ENCODE measurements around the gene CRTAC1.
"Not testable (repeated sequence)": the region's sequence is repeated elsewhere in the genome, so short reads cannot be mapped to it uniquely, and the experiment has no call there.

CRTAC1 gene

GRCh38 chr10:97842656-97843280 lies 187.7 kb downstream of the CRTAC1 start:
- no peak for DNase-seq (ENCODE audit: low read depth in 3 of 3)

DNA sequence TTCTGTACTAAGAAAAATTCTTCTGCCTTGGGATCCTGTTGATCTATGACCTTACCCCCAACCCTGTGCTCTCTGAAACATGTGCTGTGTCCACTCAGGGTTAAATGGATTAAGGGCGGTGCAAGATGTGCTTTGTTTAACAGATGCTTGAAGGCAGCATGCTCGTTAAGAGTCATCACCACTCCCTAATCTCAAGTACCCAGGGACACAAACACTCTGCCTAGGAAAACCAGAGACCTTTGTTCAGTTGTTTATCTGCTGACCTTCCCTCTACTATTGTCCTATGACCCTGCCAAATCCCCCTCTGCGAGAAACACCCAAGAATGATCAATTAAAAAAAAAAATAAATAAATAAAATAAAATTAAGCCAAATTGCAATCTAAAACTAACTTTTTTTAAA lies 188.3 kb downstream of the CRTAC1 start:
- not testable (repeated sequence) for DNase-seq (ENCODE audit: low read depth in 3 of 3)

DNA sequence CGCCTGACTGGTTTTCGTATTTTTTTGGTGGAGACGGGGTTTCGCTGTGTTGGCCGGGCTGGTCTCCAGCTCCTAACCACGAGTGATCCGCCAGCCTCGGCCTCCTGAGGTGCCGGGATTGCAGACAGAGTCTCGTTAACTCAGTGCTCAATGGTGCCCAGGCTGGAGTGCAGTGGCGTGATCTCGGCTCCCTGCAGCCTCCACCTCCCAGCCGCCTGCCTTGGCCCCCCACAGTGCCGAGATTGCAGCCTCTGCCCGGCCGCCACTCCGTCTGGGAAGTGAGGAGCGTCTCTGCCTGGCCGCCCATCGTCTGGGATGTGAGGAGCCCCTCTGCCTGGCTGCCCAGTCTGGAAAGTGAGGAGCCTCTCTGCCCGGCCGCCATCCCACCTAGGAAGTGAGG lies 189.3 kb downstream of the CRTAC1 start:
- not testable (repeated sequence) for DNase-seq (ENCODE audit: low read depth in 3 of 3)

- no peak for DNase-seq (ENCODE audit: low read depth in 3 of 3)
Measured at GRCh38 chr10:97838091-97838490, 192.3 kb downstream of the CRTAC1 start.

DNA sequence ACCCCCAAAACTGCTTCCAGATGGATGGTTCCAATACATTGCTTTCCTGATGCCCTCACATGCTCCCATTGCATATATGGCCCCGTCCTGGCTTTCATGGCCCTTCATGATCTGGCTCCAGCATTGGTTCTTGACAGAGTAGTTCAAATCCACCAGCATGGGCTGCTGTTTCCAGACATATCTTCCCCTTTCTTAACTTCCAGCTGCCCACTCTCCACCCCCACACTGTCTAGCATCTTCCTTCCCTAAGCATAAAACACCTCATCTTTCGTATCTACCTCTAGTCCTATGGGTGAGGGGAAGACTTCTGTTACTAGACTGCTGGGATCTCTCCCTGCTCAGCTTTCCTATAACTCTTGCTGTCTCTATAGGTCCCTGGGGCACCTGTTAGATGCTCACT lies 194.0 kb downstream of the CRTAC1 start:
- DNase-seq (ENCODE audit: low read depth in 3 of 3), result no peak

DNA sequence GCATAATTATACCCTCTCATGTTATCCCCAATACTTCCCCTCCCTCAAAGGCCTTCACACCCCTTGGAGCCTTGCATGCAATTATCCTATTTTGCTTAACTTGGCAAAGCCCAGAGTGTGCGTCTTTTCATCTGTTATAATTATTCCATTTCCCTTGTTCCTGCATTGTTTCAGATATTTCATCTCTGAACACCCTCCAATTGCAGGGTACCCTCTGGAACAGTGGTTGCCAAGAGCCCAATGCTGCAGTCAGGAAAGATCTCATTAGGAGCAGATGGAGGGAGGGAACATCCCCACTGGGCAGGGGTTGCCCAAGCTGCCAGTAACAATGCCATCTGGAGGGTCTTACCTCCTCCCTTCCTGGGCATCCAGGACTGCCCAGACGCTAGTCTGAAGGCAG lies 199.2 kb downstream of the CRTAC1 start:
- DNase-seq (ENCODE audit: low read depth in 3 of 3), result no peak

DNA sequence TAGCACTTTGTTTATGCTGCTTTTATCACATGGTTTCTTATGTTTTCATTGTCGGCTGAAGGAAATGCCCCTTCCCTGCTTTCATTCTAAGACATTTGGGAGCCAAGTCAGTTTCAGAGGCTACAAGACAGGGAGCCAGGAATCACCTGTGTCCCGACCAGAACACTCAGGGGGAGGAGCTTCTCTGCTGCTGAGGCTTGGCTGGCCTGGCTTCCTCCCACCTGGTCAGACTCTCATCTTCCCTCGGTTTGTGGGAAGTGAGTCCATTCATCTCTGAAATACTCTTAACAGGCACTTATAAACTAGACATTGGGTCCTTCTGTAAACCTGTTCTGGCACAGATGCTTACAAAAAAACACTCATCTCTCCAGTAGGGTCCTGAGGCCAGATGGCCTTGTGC lies 200.4 kb downstream of the CRTAC1 start:
- DNase-seq (ENCODE audit: low read depth in 3 of 3), result no peak

DNA sequence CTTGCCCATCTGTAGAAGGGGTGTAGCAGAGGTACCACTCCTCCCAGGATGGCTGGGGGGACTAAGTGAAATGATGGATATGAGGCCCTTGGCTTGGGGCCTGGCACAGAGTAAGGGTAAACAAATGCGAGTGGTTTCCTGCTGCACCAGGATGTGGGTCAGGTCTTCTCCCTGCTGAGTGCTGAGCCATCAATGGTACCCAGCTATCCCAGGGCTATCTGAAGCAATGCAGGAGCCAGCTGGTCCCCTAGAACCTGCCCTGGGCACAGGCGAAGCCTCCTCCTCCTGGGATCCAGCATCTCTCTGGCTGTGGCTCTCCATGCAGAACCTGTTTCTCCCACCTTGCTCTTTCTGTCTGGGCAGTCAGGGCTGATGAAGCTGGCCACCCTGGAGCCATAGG lies 201.7 kb downstream of the CRTAC1 start:
- no peak for DNase-seq (ENCODE audit: low read depth in 3 of 3)

DNA sequence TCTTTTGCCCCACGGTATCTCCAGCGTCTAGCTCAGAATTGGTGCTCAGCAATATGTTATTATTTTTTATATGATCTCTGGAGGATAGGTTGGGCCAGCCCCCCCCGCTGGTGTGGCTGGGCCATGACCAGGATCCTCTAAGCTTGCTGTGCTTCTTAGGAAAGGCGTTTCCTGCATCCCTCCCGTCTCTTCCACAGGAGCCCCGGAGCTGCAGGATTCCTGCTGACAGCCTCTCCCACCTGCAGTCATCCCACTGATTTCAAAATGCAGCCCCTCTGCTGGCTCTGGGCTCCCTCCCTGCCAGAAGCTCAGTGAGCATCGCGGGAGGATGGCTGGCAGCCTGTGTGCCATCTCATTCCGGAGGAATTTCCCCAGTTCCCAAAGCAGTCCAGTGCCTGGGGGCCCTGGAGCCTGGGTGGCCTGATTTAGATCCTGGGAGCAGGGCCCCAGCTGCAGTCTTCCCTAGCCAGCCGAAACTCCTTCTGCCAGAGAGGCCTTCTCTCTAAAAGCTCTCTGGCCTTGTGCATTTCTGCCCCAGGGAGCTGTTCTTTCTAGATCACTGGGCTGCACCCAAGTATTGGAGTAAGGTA lies 202.6 kb downstream of the CRTAC1 start:
- DNase-seq (ENCODE audit: low read depth in 3 of 3), result no peak

DNA sequence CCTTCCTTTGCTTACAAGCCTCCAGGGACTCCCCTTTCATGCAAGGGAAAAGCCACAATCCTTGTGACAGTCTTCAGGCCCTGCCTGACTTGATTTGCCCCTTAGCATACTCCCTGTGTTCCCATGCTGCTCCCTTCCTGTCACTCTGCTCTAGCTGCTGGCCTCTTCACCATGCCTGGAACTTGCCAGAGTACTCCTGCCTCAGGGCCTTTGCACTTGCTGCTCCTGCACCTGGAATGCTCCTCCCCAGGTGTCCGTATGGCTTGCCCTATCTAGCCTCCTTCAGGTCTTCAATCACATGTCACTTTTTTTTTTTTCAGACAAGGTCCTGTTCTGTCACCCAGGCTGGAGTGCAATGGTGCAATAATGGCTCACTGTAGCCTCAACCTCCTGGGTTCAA lies 203.5 kb downstream of the CRTAC1 start:
- DNase-seq (ENCODE audit: low read depth in 3 of 3), result no peak

GRCh38 chr10:97825020-97825760 lies 205.2 kb downstream of the CRTAC1 start:
- DNase-seq (ENCODE audit: low read depth in 3 of 3), result no peak

DNA sequence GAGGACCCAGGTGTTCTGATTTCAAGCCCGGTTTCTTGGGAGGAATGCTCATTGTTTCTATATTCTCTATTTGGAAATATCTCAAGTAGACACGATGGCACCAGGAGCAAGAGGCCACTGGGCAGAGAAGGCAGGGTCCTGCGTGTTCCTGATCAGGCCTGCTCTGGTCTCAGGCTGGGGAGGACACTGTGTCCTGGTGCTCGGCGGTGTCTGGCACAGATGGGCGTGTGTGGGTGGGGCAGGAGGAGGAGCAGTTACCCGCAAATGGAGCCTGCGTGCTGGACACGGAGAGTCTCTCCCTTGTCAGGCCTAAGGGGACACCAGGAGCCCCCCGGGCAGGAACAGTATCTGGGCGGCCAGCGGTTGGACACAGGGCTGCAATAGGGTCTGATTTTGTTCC lies 206.7 kb downstream of the CRTAC1 start:
- DNase-seq (ENCODE audit: low read depth in 3 of 3), result no peak

DNA sequence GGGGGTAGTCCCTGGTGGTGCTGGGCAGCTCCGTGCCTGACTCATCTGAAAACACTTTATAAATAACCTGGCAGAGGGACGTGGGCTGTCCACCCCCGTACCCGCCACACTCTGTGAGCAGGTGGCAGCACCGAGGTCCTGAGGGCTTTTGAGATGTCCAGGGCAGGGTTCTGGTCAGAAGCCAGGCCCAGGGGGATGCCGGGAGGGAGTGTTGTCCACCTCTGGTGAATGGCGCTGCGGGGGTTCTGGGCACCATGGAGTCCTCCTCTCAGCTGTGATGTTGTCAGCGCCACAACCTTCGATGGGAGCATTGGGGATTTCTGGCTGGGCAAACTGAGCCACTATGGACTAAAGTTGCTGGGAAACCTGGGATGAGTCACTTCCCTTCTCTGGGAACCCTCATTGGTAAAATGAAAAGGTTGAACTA lies 208.1 kb downstream of the CRTAC1 start:
- no peak for DNase-seq (ENCODE audit: low read depth in 3 of 3)

GRCh38 chr10:97821308-97822038 lies 208.9 kb downstream of the CRTAC1 start:
- DNase-seq (ENCODE audit: low read depth in 3 of 3), result no peak

DNA sequence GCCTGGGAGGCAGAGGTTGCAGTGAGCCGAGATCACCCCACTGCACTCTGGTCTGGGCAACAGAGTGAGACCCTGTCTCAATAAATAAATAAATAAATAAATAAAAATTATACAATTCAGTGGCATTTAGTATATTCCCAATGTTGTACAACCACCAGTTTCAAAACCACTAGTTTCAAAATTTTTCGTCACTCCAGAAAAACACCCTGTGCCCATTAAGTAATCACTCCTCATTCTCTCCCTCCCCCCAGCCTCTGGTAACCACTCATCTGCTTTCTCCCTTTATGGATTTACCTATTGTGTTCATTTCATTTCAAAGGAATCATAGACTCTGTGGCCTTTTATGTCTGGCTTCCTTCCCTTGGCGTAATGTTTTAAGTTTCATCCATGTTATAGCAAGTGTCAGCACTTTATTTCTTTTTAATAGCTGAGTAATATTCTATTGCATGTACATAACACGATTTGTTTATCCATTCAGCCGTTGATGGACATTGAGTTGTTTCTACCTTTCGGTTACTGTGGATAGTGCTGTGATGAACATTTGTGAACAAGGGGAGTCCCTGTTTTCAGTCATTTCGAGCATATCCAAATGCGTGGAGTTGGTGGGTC lies 210.2 kb downstream of the CRTAC1 start:
- DNase-seq (ENCODE audit: low read depth in 3 of 3), result no peak

- no peak for DNase-seq (ENCODE audit: low read depth in 3 of 3)
Measured at GRCh38 chr10:97818572-97818971, 211.8 kb downstream of the CRTAC1 start.

DNA sequence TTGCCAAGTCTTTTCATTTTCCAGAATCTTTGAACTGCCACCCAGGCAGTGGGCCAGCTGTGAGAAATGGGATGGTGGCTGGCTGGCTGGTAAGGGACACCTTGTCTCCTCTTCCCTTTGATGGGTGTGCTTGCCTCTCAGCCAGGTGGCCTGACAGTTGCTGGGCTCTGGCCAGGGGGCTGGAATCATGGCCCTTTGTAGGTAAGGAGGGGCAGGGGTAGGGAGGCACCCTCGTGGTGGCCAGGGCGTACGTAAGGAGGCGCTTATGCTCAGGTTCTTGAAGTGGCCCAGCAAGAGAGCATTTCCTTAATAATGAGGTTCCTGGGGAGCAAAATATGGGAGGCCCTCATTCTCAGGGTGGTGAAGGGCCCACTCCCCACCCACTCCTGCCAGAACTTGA lies 213.8 kb downstream of the CRTAC1 start:
- no peak for DNase-seq (ENCODE audit: low read depth in 3 of 3)

Data from stimulated activated CD4-positive, alpha-beta T cell treated with anti-CD3 and anti-CD28 coated beads, TNF-alpha, amount 100 ng/mL, for 48 hours (primary cell).